Activated CD8-positive, alpha-beta memory T cell treated with anti-CD3 and anti-CD28 coated beads, Interleukin-2, amount 50 U/mL, for 24 hours (primary cell): ENCODE data around the gene GGA2.
"Not testable (repeated sequence)": the region's sequence is repeated elsewhere in the genome, so short reads cannot be mapped to it uniquely, and the experiment has no call there.

Experiments used
- DNase-seq: peaks from one replicate; pipeline ENCODE4 v3.0.0-alpha.2; 2020; ENCODE audit errors: extremely low read depth

The GGA2 gene

GRCh38 chr16:23478566-23478965 is 31.7 kb downstream of the GGA2 start:
- DNase-seq: no peak

GRCh38 chr16:23476289-23476688 is 34.0 kb downstream of the GGA2 start:
- no peak for DNase-seq

- no peak for DNase-seq
Measured at GRCh38 chr16:23469814-23470213, 40.5 kb downstream of the GGA2 start.

GRCh38 chr16:23466162-23466885 is 44.0 kb downstream of the GGA2 start:
- no peak for DNase-seq

GRCh38 chr16:23465179-23465578 is 45.1 kb downstream of the GGA2 start:
- no peak for DNase-seq

- DNase-seq: no peak
Measured at GRCh38 chr16:23464196-23464595, 46.1 kb downstream of the GGA2 start.

- DNase-seq: not testable (repeated sequence)
Measured at GRCh38 chr16:23462994-23463393, 47.3 kb downstream of the GGA2 start.

- no peak for DNase-seq
Measured at GRCh38 chr16:23453338-23454052, 56.8 kb downstream of the GGA2 start.

GRCh38 chr16:23452572-23453337 is 57.5 kb downstream of the GGA2 start, which contains the start of gene COG7:
COG7 (minus strand) TSS chr16:23453189; CDS start chr16:23452994, 195 bp downstream.
- DNase-seq: peak; percentile 73

- no peak for DNase-seq
Measured at GRCh38 chr16:23452221-23452571, 58.1 kb downstream of the GGA2 start.

- no peak for DNase-seq
Measured at GRCh38 chr16:23448392-23448791, 61.9 kb downstream of the GGA2 start.

- not testable (repeated sequence) for DNase-seq
Measured at GRCh38 chr16:23437542-23437941, 72.8 kb downstream of the GGA2 start.

- no peak for DNase-seq
Measured at GRCh38 chr16:23436951-23437350, 73.3 kb downstream of the GGA2 start.

- DNase-seq: no peak
Measured at GRCh38 chr16:23435500-23435899, 74.8 kb downstream of the GGA2 start.

- no peak for DNase-seq
Measured at GRCh38 chr16:23434380-23434779, 75.9 kb downstream of the GGA2 start.

GRCh38 chr16:23433261-23433920 is 76.9 kb downstream of the GGA2 start:
- DNase-seq: no peak

- DNase-seq: no peak
Measured at GRCh38 chr16:23432176-23433128, 77.8 kb downstream of the GGA2 start.

- DNase-seq: no peak
Measured at GRCh38 chr16:23428351-23428750, 81.9 kb downstream of the GGA2 start.

GRCh38 chr16:23424292-23424958 is 85.9 kb downstream of the GGA2 start:
- DNase-seq: no peak

- no peak for DNase-seq
Measured at GRCh38 chr16:23423496-23424049, 86.7 kb downstream of the GGA2 start.
